Cortex of kidney (tissue), 1 donor: ENCODE data around the gene GDF9.

Source experiments
- DNase-seq: peaks from one replicate; lab custom pipeline; 2025; lab: John Stamatoyannopoulos, UW

The GDF9 gene

GRCh38 chr5:132820162-132820754 lies 46.0 kb downstream of the GDF9 start:
- DNase-seq, result no peak

GRCh38 chr5:132819468-132819867 lies 46.8 kb downstream of the GDF9 start:
- DNase-seq, result no peak

GRCh38 chr5:132817011-132817410 lies 49.3 kb downstream of the GDF9 start:
- no peak for DNase-seq

- DNase-seq, result no peak
Observed at GRCh38 chr5:132816554-132816953, 49.7 kb downstream of the GDF9 start.

GRCh38 chr5:132816083-132816482 lies 50.2 kb downstream of the GDF9 start:
- no peak for DNase-seq

- no peak for DNase-seq
Observed at GRCh38 chr5:132815454-132815853, 50.8 kb downstream of the GDF9 start.

GRCh38 chr5:132814503-132815294 lies 51.6 kb downstream of the GDF9 start:
- DNase-seq, result no peak

- no peak for DNase-seq
Observed at GRCh38 chr5:132813599-132814502, 52.4 kb downstream of the GDF9 start.

GRCh38 chr5:132812781-132813598 lies 53.3 kb downstream of the GDF9 start, which contains the start of gene SOWAHA:
SOWAHA (plus strand) TSS chr5:132813302; CDS start chr5:132813622, 320 bp downstream.
- no peak for DNase-seq

GRCh38 chr5:132812123-132812765 lies 54.0 kb downstream of the GDF9 start:
- DNase-seq, result no peak
